SU-DHL-6 (cell line): Measurements from ENCODE around the gene SUGCT.

ENCODE experiments used
- H2AFZ ChIP-seq: fragments of 200-600 bp; sonication (generic); 2 replicates; pipeline ENCODE4 v1.6.1; 2014; ENCODE audit warnings: low read depth, mild to moderate bottlenecking, moderate library complexity, mixed read lengths, antibody characterized with exemption, low read length; ENCODE audit not compliant: severe bottlenecking
- H3F3A ChIP-seq: fragments of 200-600 bp; shearing (Covaris generic); 2 replicates; pipeline ENCODE4 v1.6.0; 2016; ENCODE audit warnings: antibody characterized with exemption, mild to moderate bottlenecking; ENCODE audit not compliant: insufficient read depth
- H3K27ac ChIP-seq: fragments of 200-600 bp; sonication (generic); 2 replicates; pipeline ENCODE4 v1.5.1; 2016; ENCODE audit warnings: low read depth, mild to moderate bottlenecking, low read length, moderate library complexity, mixed read lengths
- H3K27me3 ChIP-seq: fragments of 200-600 bp; sonication (generic), shearing (Covaris generic); 2 replicates; pipeline ENCODE4 v1.6.0; 2014; ENCODE audit warnings: mild to moderate bottlenecking, low read length
- H3K36me3 ChIP-seq: fragments of 200-600 bp; sonication (generic); 2 replicates; pipeline ENCODE4 v1.6.1; 2014; ENCODE audit warnings: mild to moderate bottlenecking, low read length, mixed read lengths
- H3K4me2 ChIP-seq: fragments of 300-600, 200-600 bp; shearing (Covaris generic), sonication (generic); 2 replicates; pipeline ENCODE4 v1.6.0; 2014; ENCODE audit warnings: low read length, low read depth, mild to moderate bottlenecking; ENCODE audit not compliant: poor library complexity, severe bottlenecking
- H3K4me3 ChIP-seq: fragments of 200-600 bp; sonication (generic); 2 replicates; pipeline ENCODE4 v1.5.1; 2014; ENCODE audit warnings: antibody characterized with exemption, low read length, mild to moderate bottlenecking, mixed read lengths; ENCODE audit not compliant: insufficient read depth, poor library complexity, severe bottlenecking
- H3K79me2 ChIP-seq: fragments of 200-600 bp; sonication (generic); 2 replicates; pipeline ENCODE4 v1.6.1; 2014; ENCODE audit warnings: mild to moderate bottlenecking, low read length, moderate library complexity; ENCODE audit not compliant: insufficient read depth
- H3K9ac ChIP-seq: fragments of 200-600 bp; sonication (generic); 2 replicates; pipeline ENCODE4 v1.7.0; 2014; ENCODE audit warnings: mild to moderate bottlenecking, low read length
- H3K9me2 ChIP-seq: fragments of 200-600 bp; sonication (generic); replicated peaks from 2 replicates; pipeline ENCODE4 v1.6.1; 2014; ENCODE audit warnings: low read length; ENCODE audit not compliant: insufficient read depth
- H3K9me3 ChIP-seq: fragments of 200-600 bp; sonication (generic); 2 replicates; pipeline ENCODE4 v1.6.1; 2014; ENCODE audit warnings: low read length, mixed read lengths; ENCODE audit not compliant: insufficient read depth
- H4K20me1 ChIP-seq: fragments of 200-600 bp; sonication (generic); 2 replicates; pipeline ENCODE4 v1.6.1; 2014; ENCODE audit warnings: low read depth, mild to moderate bottlenecking, antibody characterized with exemption, low read length, moderate library complexity, mixed read lengths
- EZH2phosphoT487 ChIP-seq: fragments of 200-600 bp; sonication (generic), shearing (Covaris generic); conservative IDR thresholded peaks from 2 replicates; pipeline ENCODE4 v1.6.1; 2018; ENCODE audit warnings: mild to moderate bottlenecking, antibody characterized with exemption, low read length, moderate library complexity, mixed read lengths
- TF ChIP-seq, protein P1 (sequence below): fragments of 200-600 bp; sonication (generic); IDR thresholded peaks from one replicate; pipeline ENCODE4 v1.5.1; 2017; ENCODE audit warnings: antibody characterized with exemption, mild to moderate bottlenecking, low read length, moderate library complexity; ENCODE audit not compliant: insufficient read depth, poor library complexity, severe bottlenecking

SUGCT gene

DNA sequence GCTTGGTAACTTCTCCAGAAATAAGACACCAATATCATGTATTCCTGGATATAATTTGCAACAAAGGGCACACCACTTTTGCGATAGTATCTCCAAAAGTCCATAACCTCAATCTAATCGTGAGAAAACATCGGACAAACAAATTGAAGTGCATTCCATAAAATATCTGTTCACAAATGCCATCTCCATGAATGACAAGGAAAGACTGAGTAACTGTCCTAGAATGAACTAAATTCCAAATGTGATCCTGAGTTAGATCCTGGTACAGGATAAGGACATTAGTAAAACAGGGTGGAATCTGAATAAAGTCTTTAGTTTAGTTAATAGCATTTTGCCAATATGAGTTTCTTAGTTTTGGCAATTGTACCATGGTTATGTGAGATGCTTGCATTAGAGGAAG, 384.2 kb downstream of the SUGCT start:
- TF ChIP-seq, protein P1, sequence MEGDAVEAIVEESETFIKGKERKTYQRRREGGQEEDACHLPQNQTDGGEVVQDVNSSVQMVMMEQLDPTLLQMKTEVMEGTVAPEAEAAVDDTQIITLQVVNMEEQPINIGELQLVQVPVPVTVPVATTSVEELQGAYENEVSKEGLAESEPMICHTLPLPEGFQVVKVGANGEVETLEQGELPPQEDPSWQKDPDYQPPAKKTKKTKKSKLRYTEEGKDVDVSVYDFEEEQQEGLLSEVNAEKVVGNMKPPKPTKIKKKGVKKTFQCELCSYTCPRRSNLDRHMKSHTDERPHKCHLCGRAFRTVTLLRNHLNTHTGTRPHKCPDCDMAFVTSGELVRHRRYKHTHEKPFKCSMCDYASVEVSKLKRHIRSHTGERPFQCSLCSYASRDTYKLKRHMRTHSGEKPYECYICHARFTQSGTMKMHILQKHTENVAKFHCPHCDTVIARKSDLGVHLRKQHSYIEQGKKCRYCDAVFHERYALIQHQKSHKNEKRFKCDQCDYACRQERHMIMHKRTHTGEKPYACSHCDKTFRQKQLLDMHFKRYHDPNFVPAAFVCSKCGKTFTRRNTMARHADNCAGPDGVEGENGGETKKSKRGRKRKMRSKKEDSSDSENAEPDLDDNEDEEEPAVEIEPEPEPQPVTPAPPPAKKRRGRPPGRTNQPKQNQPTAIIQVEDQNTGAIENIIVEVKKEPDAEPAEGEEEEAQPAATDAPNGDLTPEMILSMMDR = no peak
- no peak for TF ChIP-seq EZH2phosphoT487
- no peaks in the 10 kb centered on the region for H3K79me2 ChIP-seq

DNA sequence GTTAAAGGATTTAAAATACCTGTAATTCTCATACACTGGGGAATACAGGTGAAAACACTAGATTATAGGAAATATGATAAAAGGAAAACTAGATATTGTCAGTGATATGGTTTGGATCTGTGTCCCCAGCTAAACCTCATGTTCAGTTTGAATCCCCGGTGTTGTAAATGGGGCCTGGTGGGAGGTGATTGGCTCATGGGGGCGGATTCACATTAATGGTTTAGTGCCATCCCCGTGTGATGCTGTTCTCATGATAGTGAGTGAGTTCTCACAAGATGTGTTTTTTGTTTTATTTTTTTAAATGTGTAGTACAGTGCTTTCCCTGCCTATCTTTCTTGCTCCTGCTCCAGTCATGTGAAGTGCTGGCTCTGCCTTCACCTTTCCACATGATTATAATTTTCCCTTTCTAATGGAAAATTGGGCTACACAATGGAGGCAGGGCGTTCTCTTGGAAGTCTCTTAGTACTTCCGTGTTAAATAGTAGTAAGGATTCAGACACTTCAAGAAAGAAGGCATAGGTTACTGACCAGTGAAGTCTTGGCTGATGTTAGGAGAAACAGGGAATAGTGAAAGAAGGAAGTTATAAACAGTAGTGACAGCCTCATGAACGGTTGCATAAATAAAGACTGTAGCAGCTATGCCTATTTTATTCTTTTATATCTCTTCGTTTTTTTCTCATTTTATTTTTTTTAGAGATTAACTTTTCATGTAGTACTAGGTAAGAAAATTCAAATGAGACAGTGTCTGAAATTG, 386.4 kb downstream of the SUGCT start:
- Histone ChIP-seq H3K9me2 (no peaks in the 10 kb centered on the region), H3K4me2 (no peak overlapping the region), H4K20me1 (no peaks in the 10 kb centered on the region), H3K9me3 (no peaks in the 10 kb centered on the region), H3K27ac (no peak overlapping the region), H3K4me3 (no peak overlapping the region), H3K36me3 (no peaks in the 10 kb centered on the region), H3K27me3 (no peaks in the 10 kb centered on the region), H2AFZ (no peak overlapping the region), H3K9ac (no peak overlapping the region), H3F3A (no peaks in the 10 kb centered on the region), H3K79me2 (no peaks in the 10 kb centered on the region)
- TF ChIP-seq, protein P1 = no peak
- TF ChIP-seq EZH2phosphoT487 = no peak

More for the DNA sequence above, 384.2 kb downstream of the SUGCT start:
- H3K4me3 ChIP-seq = no peak overlapping the region
- no peaks in the 10 kb centered on the region for H3K27me3 ChIP-seq
- no peaks in the 10 kb centered on the region for H3K9me2 ChIP-seq
- no peaks in the 10 kb centered on the region for H3F3A ChIP-seq
- H2AFZ ChIP-seq = no peak overlapping the region
- H3K4me2 ChIP-seq = no peak overlapping the region
- no peaks in the 10 kb centered on the region for H3K9me3 ChIP-seq
- no peak overlapping the region for H3K27ac ChIP-seq
- H4K20me1 ChIP-seq = no peaks in the 10 kb centered on the region
- H3K9ac ChIP-seq = no peak overlapping the region
- no peaks in the 10 kb centered on the region for H3K36me3 ChIP-seq

DNA sequence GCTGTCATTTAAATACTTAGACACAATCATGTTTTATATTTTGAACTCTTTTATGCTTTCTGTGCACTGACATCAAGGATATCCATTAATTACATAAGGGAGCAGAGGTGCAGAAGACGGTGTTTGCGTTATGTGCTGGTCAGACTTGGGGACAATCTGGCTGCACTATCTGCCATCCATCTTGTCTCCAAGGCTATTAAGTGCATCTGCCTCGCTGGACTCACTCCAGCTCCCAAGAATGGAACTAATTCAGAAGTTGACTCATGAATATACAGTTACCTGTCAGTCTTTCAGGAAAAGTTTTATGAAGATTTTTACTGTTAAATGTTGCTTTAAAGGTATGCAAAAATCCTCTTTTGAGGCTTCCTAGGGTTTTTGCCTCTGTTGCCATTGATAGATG, 391.0 kb downstream of the SUGCT start:
- H3K4me3 ChIP-seq = no peak overlapping the region
- no peak overlapping the region for H3K4me2 ChIP-seq
- no peaks in the 10 kb centered on the region for H3K9me3 ChIP-seq

More for the DNA sequence above, 391.0 kb downstream of the SUGCT start:
- no peaks in the 10 kb centered on the region for H3K36me3 ChIP-seq
- H3K9ac ChIP-seq = no peak overlapping the region
- TF ChIP-seq, protein P1 = no peak
- TF ChIP-seq EZH2phosphoT487 = no peak
- H4K20me1 ChIP-seq = no peaks in the 10 kb centered on the region
- H2AFZ ChIP-seq = no peak overlapping the region
- H3F3A ChIP-seq = no peaks in the 10 kb centered on the region
- 0 out of 2 replicates have a peak, but pooled peaks cover 3% of the 10 kb centered on the region for H3K27me3 ChIP-seq
- no peak overlapping the region for H3K27ac ChIP-seq
- no peaks in the 10 kb centered on the region for H3K79me2 ChIP-seq
- H3K9me2 ChIP-seq = no peaks in the 10 kb centered on the region
